Activated naive CD8-positive, alpha-beta T cell (primary cell): Measurements from ENCODE around the gene TMEM248.
"Not testable (repeated sequence)": the region's sequence is repeated elsewhere in the genome, so short reads cannot be mapped to it uniquely, and the experiment has no call there.

Experiments used
- H3K27ac Mint-ChIP-seq: one replicate; pipeline ENCODE4 v1.8.0; 2021; ENCODE audit warnings: mixed read lengths
- H3K27me3 Mint-ChIP-seq: one replicate; pipeline ENCODE4 v1.8.0; 2021; ENCODE audit warnings: mixed read lengths
- H3K36me3 Mint-ChIP-seq: one replicate; pipeline ENCODE4 v1.8.0; 2021; ENCODE audit warnings: mixed read lengths
- H3K4me1 Mint-ChIP-seq: one replicate; pipeline ENCODE4 v1.8.0; 2021; ENCODE audit warnings: low read depth, mixed read lengths
- H3K4me3 Mint-ChIP-seq: one replicate; pipeline ENCODE4 v1.8.0; 2021; ENCODE audit warnings: mild to moderate bottlenecking, mixed read lengths
- H3K9me3 Mint-ChIP-seq: one replicate; pipeline ENCODE4 v1.8.0; 2021; ENCODE audit warnings: low read depth, mixed read lengths

Gene TMEM248

DNA sequence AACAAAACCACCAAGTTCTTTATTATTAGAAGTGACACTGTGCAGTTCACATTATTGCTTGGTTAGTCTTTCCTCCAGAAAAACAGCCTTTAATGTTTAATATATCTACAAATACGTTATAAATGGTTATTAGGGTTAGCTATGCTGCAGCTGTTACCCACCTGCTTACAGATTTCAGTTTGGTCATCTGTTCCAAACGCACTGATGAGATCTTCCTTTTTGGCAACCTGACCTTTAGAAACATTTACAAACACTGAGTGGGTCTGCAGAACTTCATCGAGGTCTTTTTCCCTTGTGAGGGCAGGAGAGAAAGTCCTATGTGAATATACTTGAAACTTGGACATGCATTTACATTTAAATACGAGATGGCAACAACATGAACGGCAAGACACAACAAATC lies 73.0 kb downstream of the TMEM248 start:
- H3K4me1 Mint-ChIP-seq: peaks cover 27% of the 10 kb centered on the region
- not testable (repeated sequence) for H3K9me3 Mint-ChIP-seq, H3K36me3 Mint-ChIP-seq, H3K27me3 Mint-ChIP-seq
- H3K4me3 Mint-ChIP-seq: peak overlapping the region; percentile 100
- H3K27ac Mint-ChIP-seq: peak overlapping the region; percentile 100

- not testable (repeated sequence) for H3K27me3 Mint-ChIP-seq, H3K9me3 Mint-ChIP-seq, H3K36me3 Mint-ChIP-seq
- Mint-ChIP-seq H3K4me3 (peak overlapping the region; percentile 100), H3K27ac (peak overlapping the region; percentile 100), H3K4me1 (peaks cover 27% of the 10 kb centered on the region)
Measured at GRCh38 chr7:66994691-66995049, 73.6 kb downstream of the TMEM248 start.

- H3K27me3 Mint-ChIP-seq, H3K36me3 Mint-ChIP-seq, H3K9me3 Mint-ChIP-seq: not testable (repeated sequence)
- H3K27ac Mint-ChIP-seq: peak within 1 kb of the TSS; percentile 100
- H3K4me3 Mint-ChIP-seq: peak within 1 kb of the TSS; percentile 100
- peaks cover 27% of the 10 kb centered on the region for H3K4me1 Mint-ChIP-seq
Measured at GRCh38 chr7:66995050-66995776, 74.2 kb downstream of the TMEM248 start, which contains the start of gene SBDS. TSS of gene SBDS (minus strand) at chr7:66995586. CDS start at chr7:66995417, 169 bp downstream.

GRCh38 chr7:66996444-66997191 lies 75.6 kb downstream of the TMEM248 start, which contains the start of gene TYW1:
TSS of gene TYW1 (plus strand) at chr7:66996833. CDS start at chr7:66996979, 146 bp downstream.
- Mint-ChIP-seq H3K4me3 (peak within 1 kb of the TSS; percentile 98), H3K27ac (peak within 1 kb of the TSS; percentile 98), H3K4me1 (peaks cover 31% of the 10 kb centered on the region)
- not testable (repeated sequence) for H3K9me3 Mint-ChIP-seq, H3K27me3 Mint-ChIP-seq, H3K36me3 Mint-ChIP-seq

- H3K36me3 Mint-ChIP-seq, H3K27ac Mint-ChIP-seq, H3K4me3 Mint-ChIP-seq, H3K9me3 Mint-ChIP-seq, H3K27me3 Mint-ChIP-seq: not testable (repeated sequence)
- peaks cover 22% of the 10 kb centered on the region for H3K4me1 Mint-ChIP-seq
Measured at GRCh38 chr7:67000601-67001258, 79.7 kb downstream of the TMEM248 start.

DNA sequence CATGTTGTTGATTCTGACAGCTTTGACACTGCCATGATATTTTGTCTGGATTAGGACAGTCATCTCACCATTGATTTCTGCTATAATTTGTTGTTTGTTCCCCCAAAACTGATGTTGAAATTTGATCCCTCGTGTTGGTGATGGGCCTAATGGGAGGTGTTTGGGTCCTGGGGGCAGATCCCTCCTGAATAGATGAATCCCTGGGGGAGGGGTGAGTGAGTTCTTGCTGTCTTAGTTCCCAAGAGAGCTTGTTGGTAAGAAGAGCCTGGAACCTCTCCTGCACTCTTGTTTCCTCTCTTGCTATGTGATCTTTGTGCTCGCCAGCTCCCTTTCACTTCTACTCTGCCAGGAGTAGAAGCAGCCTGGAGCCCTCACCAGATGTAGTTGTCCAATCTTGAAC lies 83.1 kb downstream of the TMEM248 start:
- not testable (repeated sequence) for H3K27me3 Mint-ChIP-seq, H3K27ac Mint-ChIP-seq, H3K9me3 Mint-ChIP-seq, H3K4me3 Mint-ChIP-seq, H3K36me3 Mint-ChIP-seq
- H3K4me1 Mint-ChIP-seq: peaks cover 17% of the 10 kb centered on the region

- Mint-ChIP-seq H3K27me3 (no peaks in the 10 kb centered on the region), H3K4me3 (no peak overlapping the region), H3K27ac (no peak overlapping the region), H3K36me3 (no peaks in the 10 kb centered on the region), H3K9me3 (no peaks in the 10 kb centered on the region), H3K4me1 (peaks cover 12% of the 10 kb centered on the region)
Measured at GRCh38 chr7:67006965-67007364, 85.9 kb downstream of the TMEM248 start.
